ENCODE results near the gene CLCNKB. TPM values are rescaled to one million over a fixed set of nuclear protein-coding genes. Genes with fewer than 3 reads are reported as not detected.

CLCNKB gene
- total RNA-seq, 2 donors from 2014 or later = 0.13 TPM; not detected in 1

GRCh38 chr1:16077406-16078245 is 34.0 kb downstream of the CLCNKB start:
- H3K36me3 Mint-ChIP-seq (ENCODE audit: low read depth) = no peaks in the 10 kb centered on the region
- H3K27me3 Mint-ChIP-seq = peaks cover 9% of the 10 kb centered on the region
- peaks cover 14% of the 10 kb centered on the region for H3K4me1 Mint-ChIP-seq
- H3K4me3 Mint-ChIP-seq = no peak overlapping the region
- H3K27ac Mint-ChIP-seq = no peak overlapping the region
- ATAC-seq (replicated peaks) = no peak
- no peaks in the 10 kb centered on the region for H3K9me3 Mint-ChIP-seq

- H3K9me3 Mint-ChIP-seq = no peaks in the 10 kb centered on the region
- no peaks in the 10 kb centered on the region for H3K36me3 Mint-ChIP-seq (ENCODE audit: low read depth)
- H3K27me3 Mint-ChIP-seq = peaks cover 5% of the 10 kb centered on the region
- ATAC-seq (replicated peaks) = peak; percentile 82
- H3K27ac Mint-ChIP-seq = peak overlapping the region; percentile 64
- peak overlapping the region; percentile 57 for H3K4me3 Mint-ChIP-seq
- peaks cover 10% of the 10 kb centered on the region for H3K4me1 Mint-ChIP-seq
Measured at GRCh38 chr1:16078925-16079656, 35.5 kb downstream of the CLCNKB start.

- no peak overlapping the region for H3K27ac Mint-ChIP-seq
- no peaks in the 10 kb centered on the region for H3K9me3 Mint-ChIP-seq
- ATAC-seq (replicated peaks) = no peak
- no peaks in the 10 kb centered on the region for H3K27me3 Mint-ChIP-seq
- peaks cover 5% of the 10 kb centered on the region for H3K4me1 Mint-ChIP-seq
- H3K4me3 Mint-ChIP-seq = no peak overlapping the region
- no peaks in the 10 kb centered on the region for H3K36me3 Mint-ChIP-seq (ENCODE audit: low read depth)
Measured at GRCh38 chr1:16080422-16081150, 37.0 kb downstream of the CLCNKB start.

GRCh38 chr1:16081636-16082035 is 38.1 kb downstream of the CLCNKB start:
- Mint-ChIP-seq H3K9me3 (no peaks in the 10 kb centered on the region), H3K4me1 (peaks cover 5% of the 10 kb centered on the region), H3K4me3 (no peak overlapping the region), H3K36me3 (ENCODE audit: low read depth) (no peaks in the 10 kb centered on the region), H3K27ac (no peak overlapping the region), H3K27me3 (no peaks in the 10 kb centered on the region)
- ATAC-seq (replicated peaks) = no peak

GRCh38 chr1:16082283-16083038 is 38.9 kb downstream of the CLCNKB start:
- no peak overlapping the region for H3K27ac Mint-ChIP-seq
- peaks cover 5% of the 10 kb centered on the region for H3K4me1 Mint-ChIP-seq
- H3K4me3 Mint-ChIP-seq = no peak overlapping the region
- H3K9me3 Mint-ChIP-seq = no peaks in the 10 kb centered on the region
- H3K27me3 Mint-ChIP-seq = no peaks in the 10 kb centered on the region
- ATAC-seq (replicated peaks) = peak; percentile 55
- no peaks in the 10 kb centered on the region for H3K36me3 Mint-ChIP-seq (ENCODE audit: low read depth)

GRCh38 chr1:16083486-16083885 is 39.9 kb downstream of the CLCNKB start:
- H3K9me3 Mint-ChIP-seq = no peaks in the 10 kb centered on the region
- H3K27ac Mint-ChIP-seq = no peak overlapping the region
- no peak for ATAC-seq (replicated peaks)
- peaks cover 5% of the 10 kb centered on the region for H3K4me1 Mint-ChIP-seq
- no peaks in the 10 kb centered on the region for H3K36me3 Mint-ChIP-seq (ENCODE audit: low read depth)
- no peaks in the 10 kb centered on the region for H3K27me3 Mint-ChIP-seq
- H3K4me3 Mint-ChIP-seq = no peak overlapping the region

GRCh38 chr1:16085522-16085921 is 41.9 kb downstream of the CLCNKB start:
- Mint-ChIP-seq H3K4me1 (no peaks in the 10 kb centered on the region), H3K27ac (peak overlapping the region; percentile 44), H3K36me3 (ENCODE audit: low read depth) (no peaks in the 10 kb centered on the region), H3K9me3 (no peaks in the 10 kb centered on the region), H3K4me3 (no peak overlapping the region), H3K27me3 (no peaks in the 10 kb centered on the region)
- no peak for ATAC-seq (replicated peaks)

GRCh38 chr1:16087733-16088132 is 44.2 kb downstream of the CLCNKB start:
- H3K9me3 Mint-ChIP-seq = no peaks in the 10 kb centered on the region
- H3K4me3 Mint-ChIP-seq = no peak overlapping the region
- no peak for ATAC-seq (replicated peaks)
- no peaks in the 10 kb centered on the region for H3K4me1 Mint-ChIP-seq
- H3K27ac Mint-ChIP-seq = no peak overlapping the region
- H3K36me3 Mint-ChIP-seq (ENCODE audit: low read depth) = no peaks in the 10 kb centered on the region
- H3K27me3 Mint-ChIP-seq = no peaks in the 10 kb centered on the region

- Mint-ChIP-seq H3K4me3 (no peak overlapping the region), H3K27me3 (no peaks in the 10 kb centered on the region), H3K36me3 (ENCODE audit: low read depth) (no peaks in the 10 kb centered on the region), H3K4me1 (no peaks in the 10 kb centered on the region), H3K27ac (no peak overlapping the region), H3K9me3 (no peaks in the 10 kb centered on the region)
- no peak for ATAC-seq (replicated peaks)
Measured at GRCh38 chr1:16088351-16088911, 44.8 kb downstream of the CLCNKB start.

- Mint-ChIP-seq H3K4me1 (peaks cover 2% of the 10 kb centered on the region), H3K36me3 (ENCODE audit: low read depth) (no peaks in the 10 kb centered on the region), H3K27ac (no peak overlapping the region), H3K4me3 (no peak overlapping the region), H3K27me3 (no peaks in the 10 kb centered on the region), H3K9me3 (no peaks in the 10 kb centered on the region)
- ATAC-seq (replicated peaks) = no peak
Measured at GRCh38 chr1:16088996-16089395, 45.4 kb downstream of the CLCNKB start.

- Mint-ChIP-seq H3K4me3 (no peak overlapping the region), H3K9me3 (no peaks in the 10 kb centered on the region), H3K4me1 (peaks cover 6% of the 10 kb centered on the region), H3K27me3 (no peaks in the 10 kb centered on the region), H3K36me3 (ENCODE audit: low read depth) (no peaks in the 10 kb centered on the region), H3K27ac (no peak overlapping the region)
- no peak for ATAC-seq (replicated peaks)
Measured at GRCh38 chr1:16090076-16090826, 46.7 kb downstream of the CLCNKB start.

GRCh38 chr1:16091296-16091695 is 47.7 kb downstream of the CLCNKB start:
- peaks cover under 1% of the 10 kb centered on the region for H3K27me3 Mint-ChIP-seq
- ATAC-seq (replicated peaks) = no peak
- H3K4me1 Mint-ChIP-seq = peaks cover 6% of the 10 kb centered on the region
- H3K27ac Mint-ChIP-seq = no peak overlapping the region
- H3K4me3 Mint-ChIP-seq = no peak overlapping the region
- H3K9me3 Mint-ChIP-seq = no peaks in the 10 kb centered on the region
- no peaks in the 10 kb centered on the region for H3K36me3 Mint-ChIP-seq (ENCODE audit: low read depth)

Data from activated T-helper 17 cell treated with anti-CD3 and anti-CD28 coated beads, Interleukin-2, amount 50 U/mL, for 72 hours (primary cell).